B cell (primary cell): ENCODE measurements around the gene ZNF302. TPM values are rescaled to one million over a fixed set of nuclear protein-coding genes. Genes with fewer than 3 reads are reported as not detected.
"Not testable (repeated sequence)": the region's sequence is repeated elsewhere in the genome, so short reads cannot be mapped to it uniquely, and the experiment has no call there.

Experiments
- ATAC-seq: fragments of 200-7000 bp; cut with Tn5 transposase; one replicate; pipeline ENCODE4 v1.10.0; 2021; ENCODE audit warnings: low read depth, mild to moderate bottlenecking, moderate number of reproducible peaks, moderate library complexity
- CTCF ChIA-PET: fragments of 350-600 bp; sonication (Branson Sonifier 250); formaldehyde crosslinking; loops from one replicate; lab custom pipeline; 2021; ENCODE audit warnings: antibody characterized with exemption, inconsistent platforms; lab: Charles Lee
- POLR2A ChIA-PET: fragments of 350-600 bp; sonication (Branson Sonifier 250); formaldehyde crosslinking; loops from one replicate; lab custom pipeline; 2021; ENCODE audit warnings: antibody characterized with exemption; lab: Charles Lee
- DNase-seq: peaks from one replicate; pipeline ENCODE4 v3.0.0; 2013
- H2AFZ ChIP-seq: 2 replicates; pipeline ENCODE4 v1.6.1; 2012; ENCODE audit warnings: mild to moderate bottlenecking, low read depth, low read length; ENCODE audit not compliant: insufficient read depth, poor library complexity, severe bottlenecking
- H3K27ac ChIP-seq, 2 donors: 1 replicate in 1 of 2; 2 replicates in 1 of 2; pipeline ENCODE4 v1.5.1; 2012 to 2013; ENCODE audit warnings: low read length in 2 of 2, mild to moderate bottlenecking in 2 of 2, moderate library complexity in 1 of 2
- H3K27me3 ChIP-seq, 4 experiments: fragments of 200-600 bp in 1 of 4; sonication (generic) in 1 of 4; replicated peaks in 1 of 4; 1 replicate in 2 of 4; 2 replicates in 2 of 4; pipeline versions ENCODE4 v1.6.1 to v1.7.0; 2013 to 2016; ENCODE audit warnings: low read length in 3 of 4, mild to moderate bottlenecking in 2 of 4, mixed read lengths in 1 of 4, moderate library complexity in 1 of 4; ENCODE audit not compliant: insufficient read depth in 4 of 4, control insufficient read depth in 3 of 4; ENCODE audit errors: control extremely low read depth in 1 of 4
- H3K36me3 ChIP-seq, 2 experiments: replicated peaks in 1 of 2; 1 replicate in 1 of 2; 2 replicates in 1 of 2; pipeline versions ENCODE4 v1.6.1 to v1.7.1; 2013; ENCODE audit warnings: low read length in 1 of 2; ENCODE audit not compliant: insufficient read depth in 2 of 2, control insufficient read depth in 1 of 2; ENCODE audit errors: control extremely low read depth in 1 of 2, extremely low read depth in 1 of 2
- H3K4me1 ChIP-seq, 2 donors: fragments of 200-600 bp in 1 of 2; sonication (generic) in 1 of 2; 1 replicate in 1 of 2; 2 replicates in 1 of 2; pipeline versions ENCODE4 v1.5.1 to v1.6.1; 2013 to 2017; ENCODE audit warnings: low read length in 2 of 2; ENCODE audit not compliant: control insufficient read depth in 2 of 2, insufficient read depth in 2 of 2
- H3K4me2 ChIP-seq: replicated peaks from 2 replicates; pipeline ENCODE3; 2012; ENCODE audit warnings: mild to moderate bottlenecking, low read depth, low read length; ENCODE audit not compliant: poor library complexity, severe bottlenecking
- H3K4me3 ChIP-seq, 5 experiments: fragments of 200-600 bp in 1 of 5; sonication (generic) in 1 of 5; 1 replicate in 3 of 5; 2 replicates in 2 of 5; pipeline versions ENCODE4 v1.5.1 to v1.7.0; 2011 to 2016; ENCODE audit warnings: low read length in 4 of 5, mild to moderate bottlenecking in 4 of 5, low read depth in 2 of 5, control low read depth in 1 of 5, moderate library complexity in 1 of 5; ENCODE audit not compliant: insufficient read depth in 1 of 5; ENCODE audit errors: control extremely low read depth in 1 of 5, extremely low read depth in 1 of 5
- H3K79me2 ChIP-seq: fragments of 200-600 bp; sonication (generic); one replicate; pipeline ENCODE4 v1.6.0; 2016; ENCODE audit warnings: low read length; ENCODE audit not compliant: control insufficient read depth, insufficient read depth
- H3K9ac ChIP-seq: fragments of 200-600 bp; sonication (generic); 2 replicates; pipeline ENCODE4 v1.6.1; 2017; ENCODE audit warnings: mild to moderate bottlenecking, low read length, moderate library complexity
- H3K9me3 ChIP-seq, 3 donors: one replicate each; pipeline versions ENCODE4 v1.6.1 to v1.7.1; 2013; ENCODE audit warnings: low read length in 2 of 3; ENCODE audit not compliant: control insufficient read depth in 2 of 3, insufficient read depth in 1 of 3; ENCODE audit errors: control extremely low read depth in 1 of 3
- H4K20me1 ChIP-seq: 2 replicates; pipeline ENCODE4 v1.6.0; 2012; ENCODE audit warnings: mild to moderate bottlenecking, low read length; ENCODE audit not compliant: insufficient read depth, control insufficient read depth, poor library complexity, severe bottlenecking
- H3K27ac Mint-ChIP-seq: one replicate; pipeline ENCODE4 v1.8.0; 2021; ENCODE audit warnings: mixed read lengths
- H3K27me3 Mint-ChIP-seq: one replicate; pipeline ENCODE4 v1.8.0; 2021; ENCODE audit warnings: mixed read lengths
- H3K4me1 Mint-ChIP-seq: one replicate; pipeline ENCODE4 v1.8.0; 2021; ENCODE audit warnings: mixed read lengths
- H3K4me3 Mint-ChIP-seq: one replicate; pipeline ENCODE4 v1.8.0; 2021; ENCODE audit warnings: mixed read lengths
- H3K9me3 Mint-ChIP-seq: one replicate; pipeline ENCODE4 v1.8.0; 2022; ENCODE audit warnings: mixed read lengths; ENCODE audit not compliant: insufficient read depth
- CTCF ChIP-seq: fragments of 200-600 bp; IDR thresholded peaks from one replicate; pipeline ENCODE4 v1.8.0; 2022; ENCODE audit warnings: antibody characterized with exemption, mild to moderate bottlenecking
- EZH2 ChIP-seq: IDR thresholded peaks from 2 replicates; pipeline ENCODE4 v1.6.1; 2012; ENCODE audit warnings: borderline replicate concordance, low read depth, mild to moderate bottlenecking, moderate library complexity, low read length; ENCODE audit not compliant: insufficient read depth, poor library complexity, severe bottlenecking
- WGBS: methylation state at CpG from one replicate; pipeline ENCODE4 v1.1.5; 2013; ENCODE audit warnings: missing lambda C conversion rate; ENCODE audit not compliant: insufficient coverage; 5-methylcytosine and 5-hydroxymethylcytosine counted together
- intact Hi-C: fragments of 100-400 bp; cut with micrococcal nuclease; formaldehyde crosslinking; loops from one replicate; pipeline ENCODE4 v1.10.0; 2022
- polyA plus RNA-seq: library from polyadenylated mRNA; depleted of rRNA; stranded (reverse); fragments of >200 nt; gene quantifications from 2 replicates; pipeline ENCODE4 v1.2.3, GENCODE V29; 2012
- total RNA-seq, 2 donors: library from RNA; stranded (reverse); fragments of 120-200 nt in 1 of 2; gene quantifications; 1 replicate in 1 of 2; 2 replicates in 1 of 2; pipeline versions ENCODE4 v1.2.3 to v1.2.4, GENCODE V29; 2013 to 2022

ZNF302 gene
- total and polyA plus RNA-seq, 2 donors (not counting 1 experiment from before 2014, with no cell fraction given): 20.4 to 48.4 TPM

- ATAC-seq (no peak), DNase-seq (no peak)
Measured at GRCh38 chr19:34667349-34668076, 10.0 kb upstream of the ZNF302 start.

GRCh38 chr19:34668077-34668689 lies 9.3 kb upstream of the ZNF302 start:
- H3K9me3 ChIP-seq, H2AFZ ChIP-seq, POLR2A ChIA-PET, H3K4me2 ChIP-seq, intact Hi-C loops, H3K4me3 Mint-ChIP-seq, H3K4me1 Mint-ChIP-seq, H3K9ac ChIP-seq, H3K27me3 Mint-ChIP-seq, ATAC-seq, H3K4me3 ChIP-seq, H3K27me3 ChIP-seq, H3K9me3 Mint-ChIP-seq, H3K79me2 ChIP-seq, H3K4me1 ChIP-seq, DNase-seq, H3K27ac ChIP-seq, H3K27ac Mint-ChIP-seq, H4K20me1 ChIP-seq, H3K36me3 ChIP-seq, CTCF ChIA-PET: not testable (repeated sequence)
- 96% methylated on average over 31 of the region's 36 CpGs for WGBS

More at GRCh38 chr19:34667349-34668076, 10.0 kb upstream of the ZNF302 start:
- no peak overlapping the region for H3K9ac ChIP-seq
- intact Hi-C loops: no loop called here
- peak overlapping the region; percentile 25 for H3K4me2 ChIP-seq
- WGBS: 97% methylated on average over 12 of the region's 17 CpGs
- no peak overlapping the region for H2AFZ ChIP-seq
- H3K79me2 ChIP-seq: no peaks in the 10 kb centered on the region
- no peaks in the 10 kb centered on the region for H3K9me3 ChIP-seq
- TF ChIP-seq CTCF (no peak), EZH2 (no peak)
- no peak overlapping the region for H3K27ac Mint-ChIP-seq
- H3K9me3 Mint-ChIP-seq: no peaks in the 10 kb centered on the region
- peaks cover 9% of the 10 kb centered on the region for H3K4me1 Mint-ChIP-seq
- ChIA-PET CTCF (no interaction called here), POLR2A (no interaction called here)
- H3K4me3 Mint-ChIP-seq: no peak overlapping the region
- H3K4me3 ChIP-seq: no peak overlapping the region
- H3K27me3 ChIP-seq: no peaks in the 10 kb centered on the region
- no peaks in the 10 kb centered on the region for H3K27me3 Mint-ChIP-seq
- H3K4me1 ChIP-seq: peaks cover 0 to 5% of the 10 kb centered on the region in 2 donors
- no peak overlapping the region for H3K27ac ChIP-seq
- no peaks in the 10 kb centered on the region for H4K20me1 ChIP-seq
- H3K36me3 ChIP-seq: no peaks in the 10 kb centered on the region

- H3K27me3 Mint-ChIP-seq, H3K27ac Mint-ChIP-seq, CTCF ChIA-PET, H3K4me3 Mint-ChIP-seq, POLR2A ChIA-PET, H3K27ac ChIP-seq, intact Hi-C loops, H2AFZ ChIP-seq, H4K20me1 ChIP-seq, H3K4me2 ChIP-seq, H3K36me3 ChIP-seq, H3K27me3 ChIP-seq, ATAC-seq, H3K9me3 Mint-ChIP-seq, H3K79me2 ChIP-seq, H3K4me1 Mint-ChIP-seq, H3K9ac ChIP-seq, H3K4me1 ChIP-seq, H3K4me3 ChIP-seq, DNase-seq, H3K9me3 ChIP-seq: not testable (repeated sequence)
- WGBS: 100% methylated on average over 3 of the region's 5 CpGs
Measured at GRCh38 chr19:34668690-34669089, 8.8 kb upstream of the ZNF302 start.
